Neuronal stem cell (in vitro differentiated cells): Measurements from ENCODE around the gene FARP1.
"Not testable (repeated sequence)": the region's sequence is repeated elsewhere in the genome, so short reads cannot be mapped to it uniquely, and the experiment has no call there.

Experiments used
- DNase-seq: peaks from one replicate; pipeline ENCODE4 v3.0.0-alpha.2; 2013; ENCODE audit warnings: low spot score
- H2AFZ ChIP-seq: one replicate; pipeline ENCODE4 v1.6.1; 2013; ENCODE audit warnings: mild to moderate bottlenecking, low read length, inconsistent platforms
- H2AK5ac ChIP-seq: 2 replicates; pipeline ENCODE4 v1.6.1; 2013; ENCODE audit warnings: low read depth, mild to moderate bottlenecking, inconsistent platforms, low read length, moderate library complexity, mixed read lengths
- H2BK120ac ChIP-seq: 2 replicates; pipeline ENCODE4 v1.6.1; 2013; ENCODE audit warnings: low read depth, mild to moderate bottlenecking, inconsistent platforms, low read length, moderate library complexity, mixed read lengths
- H2BK12ac ChIP-seq: one replicate; pipeline ENCODE4 v1.6.1; 2013; ENCODE audit warnings: low read length, inconsistent platforms
- H2BK15ac ChIP-seq: 2 replicates; pipeline ENCODE4 v1.6.1; 2013; ENCODE audit warnings: mild to moderate bottlenecking, low read length, inconsistent platforms, mixed read lengths
- H2BK5ac ChIP-seq: one replicate; pipeline ENCODE4 v1.6.1; 2013; ENCODE audit warnings: inconsistent platforms, mild to moderate bottlenecking, low read length, moderate library complexity
- H3K14ac ChIP-seq: one replicate; pipeline ENCODE4 v1.6.1; 2013; ENCODE audit warnings: low read length, inconsistent platforms
- H3K18ac ChIP-seq: 2 replicates; pipeline ENCODE4 v1.6.1; 2013; ENCODE audit warnings: low read length, inconsistent platforms
- H3K23ac ChIP-seq: 2 replicates; pipeline ENCODE4 v1.6.1; 2013; ENCODE audit warnings: low read depth, mild to moderate bottlenecking, mixed read lengths, low read length, inconsistent platforms; ENCODE audit not compliant: poor library complexity
- H3K27ac ChIP-seq: replicated peaks from 3 replicates; pipeline ENCODE4 v1.5.1; 2013; ENCODE audit warnings: low read length, inconsistent platforms
- H3K27me3 ChIP-seq, 3 experiments: 2 replicates each; pipeline ENCODE4 v1.6.1; 2013; ENCODE audit warnings: low read length in 3 of 3, mild to moderate bottlenecking in 2 of 3, inconsistent platforms in 1 of 3, low read depth in 1 of 3, mixed read lengths in 1 of 3, moderate library complexity in 1 of 3; ENCODE audit not compliant: control insufficient read depth in 3 of 3, insufficient read depth in 3 of 3
- H3K36me3 ChIP-seq, 2 donors: replicated peaks in 1 of 2; 2 replicates each; pipeline ENCODE4 v1.6.1; 2013; ENCODE audit warnings: low read length in 2 of 2; ENCODE audit not compliant: control insufficient read depth in 2 of 2, insufficient read depth in 2 of 2
- H3K4ac ChIP-seq: 2 replicates; pipeline ENCODE4 v1.6.1; 2013; ENCODE audit warnings: inconsistent platforms, mild to moderate bottlenecking, low read length, moderate library complexity
- H3K4me1 ChIP-seq, 2 donors: 1 replicate in 1 of 2; 2 replicates in 1 of 2; pipeline ENCODE4 v1.6.1; 2013; ENCODE audit warnings: low read length in 2 of 2, low read depth in 1 of 2; ENCODE audit not compliant: control insufficient read depth in 2 of 2, insufficient read depth in 1 of 2
- H3K4me2 ChIP-seq: one replicate; pipeline ENCODE4 v1.6.1; 2013; ENCODE audit warnings: mild to moderate bottlenecking, low read length, inconsistent platforms; ENCODE audit not compliant: insufficient read depth, poor library complexity, severe bottlenecking
- H3K4me3 ChIP-seq, 2 donors: 2 replicates each; pipeline ENCODE4 v1.5.1; 2013; ENCODE audit warnings: low read length in 2 of 2, mild to moderate bottlenecking in 2 of 2, inconsistent platforms in 1 of 2, moderate library complexity in 1 of 2
- H3K79me1 ChIP-seq: one replicate; pipeline ENCODE4 v1.6.1; 2013; ENCODE audit warnings: low read depth, mild to moderate bottlenecking, inconsistent platforms, low read length, moderate library complexity
- H3K9ac ChIP-seq: one replicate; pipeline ENCODE4 v1.6.1; 2013; ENCODE audit warnings: mild to moderate bottlenecking, low read depth, low read length, inconsistent platforms; ENCODE audit not compliant: poor library complexity
- H3K9me3 ChIP-seq, 2 donors: replicated peaks in 1 of 2; 2 replicates each; pipeline versions ENCODE3 to v1.6.1; 2013; ENCODE audit warnings: low read length in 2 of 2, mild to moderate bottlenecking in 2 of 2, inconsistent platforms in 1 of 2, low read depth in 1 of 2, mixed read lengths in 1 of 2, moderate library complexity in 1 of 2; ENCODE audit not compliant: control insufficient read depth in 2 of 2, insufficient read depth in 1 of 2
- H4K8ac ChIP-seq: one replicate; pipeline ENCODE4 v1.6.1; 2013; ENCODE audit warnings: low read depth, mild to moderate bottlenecking, inconsistent platforms, low read length, moderate library complexity
- H4K91ac ChIP-seq: one replicate; pipeline ENCODE4 v1.6.1; 2013; ENCODE audit warnings: low read length, low read depth, mild to moderate bottlenecking, inconsistent platforms; ENCODE audit not compliant: poor library complexity
- WGBS, 2 donors: extraction: QIAGEN DNeasy Blood & Tissue Kit; methylation state at CpG; one replicate each; pipeline ENCODE4 v1.1.7; 2013; ENCODE audit warnings: missing lambda C conversion rate in 2 of 2, mixed read lengths in 1 of 2; ENCODE audit not compliant: insufficient read length in 2 of 2, insufficient replicate concordance in 1 of 2; ENCODE audit errors: extremely low coverage in 2 of 2; 5-methylcytosine and 5-hydroxymethylcytosine counted together

The FARP1 gene

DNA sequence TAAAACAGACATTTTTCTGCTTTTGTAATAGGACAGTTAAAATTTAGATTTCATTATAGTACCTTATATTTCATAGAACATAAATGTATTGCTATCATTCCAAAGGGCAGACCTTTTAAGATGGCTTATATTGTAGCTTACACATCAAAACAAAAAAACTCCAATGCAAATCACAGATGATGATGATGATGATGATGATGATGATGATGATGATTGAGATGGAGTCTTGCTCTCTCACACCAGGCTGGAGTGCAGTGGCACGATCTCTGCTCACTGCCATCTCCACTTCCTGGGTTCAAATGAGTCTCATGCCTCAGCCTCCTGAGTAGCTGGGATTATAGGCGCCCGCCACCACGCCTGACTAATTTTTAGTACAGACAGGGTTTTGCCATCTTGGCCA is 224.1 kb downstream of the FARP1 start:
- H3K4me1 ChIP-seq: peaks cover 13 to 22% of the 10 kb centered on the region in 2 donors
- H3K18ac ChIP-seq: no peak overlapping the region
- H4K91ac ChIP-seq: no peak overlapping the region
- H2BK15ac ChIP-seq: no peak overlapping the region
- no peak overlapping the region for H3K4ac ChIP-seq
- no peak overlapping the region for H3K14ac ChIP-seq
- H3K9me3 ChIP-seq: no peaks in the 10 kb centered on the region
- no peak for DNase-seq
- H2BK120ac ChIP-seq: no peak overlapping the region
- no peaks in the 10 kb centered on the region for H3K27me3 ChIP-seq
- WGBS, 2 donors: no CpG with 5 or more reads among the region's 4 CpGs
- H2AK5ac ChIP-seq: no peak overlapping the region
- no peak overlapping the region for H3K9ac ChIP-seq
- peaks cover 4% of the 10 kb centered on the region for H3K79me1 ChIP-seq
- no peak overlapping the region for H2BK12ac ChIP-seq
- peaks cover 6 to 15% of the 10 kb centered on the region in 2 donors for H3K36me3 ChIP-seq
- no peak overlapping the region for H3K27ac ChIP-seq
- H3K23ac ChIP-seq: no peak overlapping the region
- H2BK5ac ChIP-seq: no peak overlapping the region
- H4K8ac ChIP-seq: no peak overlapping the region
- no peak overlapping the region for H2AFZ ChIP-seq
- no peak overlapping the region for H3K4me3 ChIP-seq
- no peak overlapping the region for H3K4me2 ChIP-seq

- H3K14ac ChIP-seq: no peak overlapping the region
- no peak overlapping the region for H3K4ac ChIP-seq
- H3K9me3 ChIP-seq: no peaks in the 10 kb centered on the region
- no peak overlapping the region for H2BK5ac ChIP-seq
- H3K27me3 ChIP-seq: no peaks in the 10 kb centered on the region
- peaks cover 13 to 23% of the 10 kb centered on the region in 2 donors for H3K4me1 ChIP-seq
- H4K8ac ChIP-seq: no peak overlapping the region
- H2BK12ac ChIP-seq: no peak overlapping the region
- no CpG with 5 or more reads among the region's 2 CpGs for WGBS, 2 donors
- H3K18ac ChIP-seq: no peak overlapping the region
- H3K9ac ChIP-seq: no peak overlapping the region
- H2AFZ ChIP-seq: no peak overlapping the region
- H3K4me2 ChIP-seq: no peak overlapping the region
- no peaks in the 10 kb centered on the region for H3K79me1 ChIP-seq
- no peak overlapping the region for H2BK120ac ChIP-seq
- DNase-seq: no peak
- no peak overlapping the region for H2BK15ac ChIP-seq
- no peak overlapping the region for H4K91ac ChIP-seq
- H2AK5ac ChIP-seq: no peak overlapping the region
- H3K23ac ChIP-seq: no peak overlapping the region
- H3K27ac ChIP-seq: no peak overlapping the region
- no peak overlapping the region for H3K4me3 ChIP-seq
- peaks cover 6 to 15% of the 10 kb centered on the region in 2 donors for H3K36me3 ChIP-seq
These were observed 225.1 kb downstream of the FARP1 start for GRCh38 chr13:98368019-98368418.

GRCh38 chr13:98369520-98369919 is 226.6 kb downstream of the FARP1 start:
- H3K9ac ChIP-seq, H3K27me3 ChIP-seq, H4K91ac ChIP-seq, H3K4ac ChIP-seq, DNase-seq, H3K4me3 ChIP-seq, H3K18ac ChIP-seq, H2BK5ac ChIP-seq, H3K14ac ChIP-seq, H2BK120ac ChIP-seq, H4K8ac ChIP-seq, H2BK15ac ChIP-seq, H3K23ac ChIP-seq, H2AFZ ChIP-seq, H3K79me1 ChIP-seq, H3K4me2 ChIP-seq, H2BK12ac ChIP-seq, H2AK5ac ChIP-seq, H3K27ac ChIP-seq: not testable (repeated sequence)
- no CpG with 5 or more reads among the region's 2 CpGs for WGBS, 2 donors
- H3K9me3 ChIP-seq: peaks cover 0 to 11% of the 10 kb centered on the region in 2 donors
- peaks cover 6 to 18% of the 10 kb centered on the region in 2 donors for H3K36me3 ChIP-seq
- peaks cover 13 to 22% of the 10 kb centered on the region in 2 donors for H3K4me1 ChIP-seq

- Histone ChIP-seq H2BK15ac (no peak overlapping the region), H2BK12ac (peak overlapping the region; percentile 64), H4K8ac (no peak overlapping the region), H2AK5ac (no peak overlapping the region), H3K14ac (peak overlapping the region; percentile 39), H3K27ac (no peak overlapping the region), H2BK5ac (no peak overlapping the region), H3K79me1 (no peaks in the 10 kb centered on the region), H3K9me3 (peaks cover 2 to 16% of the 10 kb centered on the region in 2 donors), H3K4me3 (no peak overlapping the region), H2AFZ (no peak overlapping the region), H3K23ac (no peak overlapping the region), H3K4me2 (no peak overlapping the region), H3K36me3 (peaks cover 8 to 23% of the 10 kb centered on the region in 2 donors), H3K27me3 (no peaks in the 10 kb centered on the region), H2BK120ac (no peak overlapping the region), H3K18ac (no peak overlapping the region), H3K4ac (no peak overlapping the region), H3K9ac (no peak overlapping the region), H3K4me1 (peaks cover 12 to 22% of the 10 kb centered on the region in 2 donors), H4K91ac (no peak overlapping the region)
- no peak for DNase-seq
- no CpG with 5 or more reads among the region's 4 CpGs for WGBS, 2 donors
These were observed 227.4 kb downstream of the FARP1 start for GRCh38 chr13:98370261-98370660.
